GM12872 (cell line): ENCODE results near the gene RHBDL2.

ENCODE experiments used
- CTCF ChIP-seq: IDR thresholded peaks from 3 replicates; pipeline ENCODE4 v1.5.1; 2011; ENCODE audit warnings: low read depth, mild to moderate bottlenecking, low read length, moderate library complexity; ENCODE audit not compliant: insufficient read depth

Gene RHBDL2

GRCh38 chr1:38941527-38942019, at the start of gene RHBDL2:
RHBDL2 (minus strand) TSS chr1:38941830; CDS start chr1:38919212, 22,618 bp downstream.
- TF ChIP-seq CTCF = no peak

- no peak for TF ChIP-seq CTCF
Measured at GRCh38 chr1:38990738-38991637, 49.4 kb upstream of the RHBDL2 start, which contains the start of gene AKIRIN1. AKIRIN1 (plus strand) TSS chr1:38991276; CDS start chr1:38991381, 105 bp downstream.

- no peak for TF ChIP-seq CTCF
Measured at GRCh38 chr1:38990386-38990737, 48.7 kb upstream of the RHBDL2 start.

GRCh38 chr1:38989979-38990378, 48.3 kb upstream of the RHBDL2 start:
- TF ChIP-seq CTCF = no peak

- no peak for TF ChIP-seq CTCF
Measured at GRCh38 chr1:38973659-38974437, 32.2 kb upstream of the RHBDL2 start.

GRCh38 chr1:38964140-38964548, 22.5 kb upstream of the RHBDL2 start:
- TF ChIP-seq CTCF = peak; percentile 59

- TF ChIP-seq CTCF = no peak
Measured at GRCh38 chr1:38962560-38962959, 20.9 kb upstream of the RHBDL2 start.
